GM19035 (cell line): ENCODE results near the gene VWA3B.
A peak's percentile ranks its signal among the peaks of the same experiment; 100 is the strongest.
"Not testable (repeated sequence)": the region's sequence is repeated elsewhere in the genome, so short reads cannot be mapped to it uniquely, and the experiment has no call there.

Experiments
- ATAC-seq: cut with Tn5 transposase; IDR thresholded peaks from one replicate; pipeline ENCODE4 v1.9.1; 2021; ENCODE audit not compliant: unreplicated experiment

VWA3B gene

GRCh38 chr2:98127229-98127989 is 40.4 kb downstream of the VWA3B start:
- no peak for ATAC-seq

GRCh38 chr2:98128556-98129109 is 41.7 kb downstream of the VWA3B start:
- no peak for ATAC-seq

GRCh38 chr2:98130073-98130472 is 43.1 kb downstream of the VWA3B start:
- ATAC-seq, result not testable (repeated sequence)

GRCh38 chr2:98134172-98135005 is 47.4 kb downstream of the VWA3B start:
- ATAC-seq, result peak; percentile 58

- no peak for ATAC-seq
Measured at GRCh38 chr2:98137196-98137595, 50.2 kb downstream of the VWA3B start.

GRCh38 chr2:98138978-98139377 is 52.0 kb downstream of the VWA3B start:
- ATAC-seq, result not testable (repeated sequence)

- no peak for ATAC-seq
Measured at GRCh38 chr2:98140210-98140609, 53.2 kb downstream of the VWA3B start.

GRCh38 chr2:98142106-98142791 is 55.3 kb downstream of the VWA3B start:
- ATAC-seq, result no peak

GRCh38 chr2:98145070-98145469 is 58.1 kb downstream of the VWA3B start:
- no peak for ATAC-seq

- not testable (repeated sequence) for ATAC-seq
Measured at GRCh38 chr2:98147900-98148299, 60.9 kb downstream of the VWA3B start.

GRCh38 chr2:98148595-98149332 is 61.8 kb downstream of the VWA3B start:
- ATAC-seq, result no peak

GRCh38 chr2:98149333-98149697 is 62.3 kb downstream of the VWA3B start:
- no peak for ATAC-seq

- no peak for ATAC-seq
Measured at GRCh38 chr2:98153481-98153880, 66.5 kb downstream of the VWA3B start.

GRCh38 chr2:98155291-98155690 is 68.3 kb downstream of the VWA3B start:
- ATAC-seq, result no peak

GRCh38 chr2:98155716-98156115 is 68.7 kb downstream of the VWA3B start:
- no peak for ATAC-seq

- ATAC-seq, result no peak
Measured at GRCh38 chr2:98156304-98156703, 69.3 kb downstream of the VWA3B start.

- ATAC-seq, result no peak
Measured at GRCh38 chr2:98157557-98157956, 70.6 kb downstream of the VWA3B start.

- no peak for ATAC-seq
Measured at GRCh38 chr2:98158305-98158704, 71.3 kb downstream of the VWA3B start.

- no peak for ATAC-seq
Measured at GRCh38 chr2:98160554-98160953, 73.6 kb downstream of the VWA3B start.

GRCh38 chr2:98161186-98161585 is 74.2 kb downstream of the VWA3B start:
- ATAC-seq, result no peak

GRCh38 chr2:98164256-98164655 is 77.3 kb downstream of the VWA3B start:
- no peak for ATAC-seq
